Measurements from ENCODE around the gene FAM193A. TPM values are rescaled to one million over a fixed set of nuclear protein-coding genes. Genes with fewer than 3 reads are reported as not detected.

FAM193A gene
- polyA plus RNA-seq, 1 donor (not counting 4 experiments of a cell fraction or from before 2014, with no cell fraction given) = 3.6 TPM

DNA sequence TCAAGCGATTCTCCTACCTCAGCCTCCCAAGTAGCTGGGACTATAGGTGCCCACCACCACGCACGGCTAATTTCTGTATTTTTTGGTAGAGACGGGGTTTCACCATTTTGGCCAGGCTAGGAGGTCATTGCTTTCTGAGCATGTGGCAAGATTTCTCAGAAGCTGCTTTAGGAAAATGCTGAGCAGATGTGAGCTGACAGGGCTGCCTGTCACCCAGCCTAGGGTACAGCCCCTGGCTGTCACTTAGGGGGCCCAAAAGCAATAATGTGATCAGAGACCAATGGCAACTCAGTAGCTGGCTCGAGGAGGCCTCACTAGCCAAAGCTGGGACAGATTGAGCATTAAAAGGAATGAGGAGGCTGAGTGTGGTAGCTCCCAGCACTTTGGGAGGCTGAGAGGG is 154.9 kb downstream of the FAM193A start:
- H4K20me1 ChIP-seq (ENCODE audit: control insufficient read depth, extremely low read depth, insufficient read depth, low read length) = no peaks in the 10 kb centered on the region
- no peaks in the 10 kb centered on the region for H3K27me3 ChIP-seq (ENCODE audit: control insufficient read depth, extremely low read depth, insufficient read depth, low read length)
- no peaks in the 10 kb centered on the region for H3K79me2 ChIP-seq (ENCODE audit: control insufficient read depth, insufficient read depth, low read length)
- FAIRE-seq (no peak), DNase-seq (ENCODE audit: low read depth, low spot score) (no peak)
- peaks cover 45 to 46% of the 10 kb centered on the region in 2 experiments for H3K36me3 ChIP-seq (ENCODE audit: control insufficient read depth in 2 of 2, extremely low read depth in 1 of 2, insufficient read depth in 2 of 2, low read length in 2 of 2)
- H3K9me1 ChIP-seq (ENCODE audit: control insufficient read depth, extremely low read depth, insufficient read depth, low read length) = no peaks in the 10 kb centered on the region
- H3K27ac ChIP-seq (ENCODE audit: control insufficient read depth, insufficient read depth, low read length) = no peak overlapping the region
- TF ChIP-seq EZH2 (IDR thresholded peaks at IDR 0.05; ENCODE audit: low read length) = no peak
- TF ChIP-seq, protein P1, sequence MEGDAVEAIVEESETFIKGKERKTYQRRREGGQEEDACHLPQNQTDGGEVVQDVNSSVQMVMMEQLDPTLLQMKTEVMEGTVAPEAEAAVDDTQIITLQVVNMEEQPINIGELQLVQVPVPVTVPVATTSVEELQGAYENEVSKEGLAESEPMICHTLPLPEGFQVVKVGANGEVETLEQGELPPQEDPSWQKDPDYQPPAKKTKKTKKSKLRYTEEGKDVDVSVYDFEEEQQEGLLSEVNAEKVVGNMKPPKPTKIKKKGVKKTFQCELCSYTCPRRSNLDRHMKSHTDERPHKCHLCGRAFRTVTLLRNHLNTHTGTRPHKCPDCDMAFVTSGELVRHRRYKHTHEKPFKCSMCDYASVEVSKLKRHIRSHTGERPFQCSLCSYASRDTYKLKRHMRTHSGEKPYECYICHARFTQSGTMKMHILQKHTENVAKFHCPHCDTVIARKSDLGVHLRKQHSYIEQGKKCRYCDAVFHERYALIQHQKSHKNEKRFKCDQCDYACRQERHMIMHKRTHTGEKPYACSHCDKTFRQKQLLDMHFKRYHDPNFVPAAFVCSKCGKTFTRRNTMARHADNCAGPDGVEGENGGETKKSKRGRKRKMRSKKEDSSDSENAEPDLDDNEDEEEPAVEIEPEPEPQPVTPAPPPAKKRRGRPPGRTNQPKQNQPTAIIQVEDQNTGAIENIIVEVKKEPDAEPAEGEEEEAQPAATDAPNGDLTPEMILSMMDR (optimal IDR thresholded peaks at IDR 0.05 in 1 of 3, IDR thresholded peaks at IDR 0.05 in 1 of 3, conservative IDR thresholded peaks at IDR 0.05 in 1 of 3; ENCODE audit: extremely low read depth in 1 of 3, insufficient read depth in 2 of 3, low read length in 3 of 3) = no peak
- H3K9me3 ChIP-seq (ENCODE audit: control insufficient read depth, low read depth, low read length) = no peaks in the 10 kb centered on the region
- dilution Hi-C loops (cut with MboI; ENCODE audit: extremely low pct_ligation_motif_present, low sequenced_read_pairs) = no loop called here
- no peak overlapping the region for H3K4me2 ChIP-seq (ENCODE audit: control insufficient read depth, extremely low read depth, insufficient read depth, low read depth, low read length)
- no peaks in the 10 kb centered on the region for H3K4me1 ChIP-seq (ENCODE audit: control insufficient read depth, extremely low read depth, insufficient read depth, low read length)
- H2AFZ ChIP-seq (ENCODE audit: control insufficient read depth, low read length) = no peak overlapping the region
- no peak overlapping the region for H3K9ac ChIP-seq (ENCODE audit: control insufficient read depth, extremely low read depth, insufficient read depth, low read length)
- H3K4me3 ChIP-seq (ENCODE audit: control insufficient read depth in 2 of 3, extremely low read depth in 1 of 3, insufficient read depth in 2 of 3, low read depth in 1 of 3, low read length in 3 of 3) = no peak overlapping the region

DNA sequence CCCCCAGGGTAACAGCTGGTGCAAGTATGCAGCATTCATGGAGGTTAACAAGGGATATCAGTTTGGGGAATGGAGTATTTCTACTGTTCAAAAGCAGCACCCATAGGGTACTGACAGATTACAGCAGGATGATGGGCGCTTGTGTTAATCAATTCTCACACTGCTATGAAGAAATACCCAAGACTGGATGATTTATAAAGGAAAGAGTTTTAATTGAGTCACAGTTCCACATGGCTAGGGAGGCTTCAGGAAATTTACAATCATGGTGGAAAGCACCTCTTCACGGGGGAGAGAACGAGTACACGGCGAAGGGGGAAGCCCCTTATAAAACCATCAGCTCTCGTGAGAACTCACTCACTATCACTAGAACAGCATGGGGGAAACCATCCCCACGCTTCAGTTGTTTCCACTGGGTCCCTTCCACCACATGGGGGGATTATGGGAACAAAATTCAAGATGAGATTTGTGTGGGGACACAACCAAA is 155.5 kb downstream of the FAM193A start:
- no peaks in the 10 kb centered on the region for H3K79me2 ChIP-seq (ENCODE audit: control insufficient read depth, insufficient read depth, low read length)
- peaks cover 50 to 51% of the 10 kb centered on the region in 2 experiments for H3K36me3 ChIP-seq (ENCODE audit: control insufficient read depth in 2 of 2, extremely low read depth in 1 of 2, insufficient read depth in 2 of 2, low read length in 2 of 2)
- H3K4me1 ChIP-seq (ENCODE audit: control insufficient read depth, extremely low read depth, insufficient read depth, low read length) = peaks cover 3% of the 10 kb centered on the region
- dilution Hi-C loops (cut with MboI; ENCODE audit: extremely low pct_ligation_motif_present, low sequenced_read_pairs) = no loop called here
- H3K9me3 ChIP-seq (ENCODE audit: control insufficient read depth, low read depth, low read length) = no peaks in the 10 kb centered on the region
- no peak overlapping the region for H3K4me2 ChIP-seq (ENCODE audit: control insufficient read depth, extremely low read depth, insufficient read depth, low read depth, low read length)
- H3K9ac ChIP-seq (ENCODE audit: control insufficient read depth, extremely low read depth, insufficient read depth, low read length) = no peak overlapping the region
- no peak overlapping the region for H3K27ac ChIP-seq (ENCODE audit: control insufficient read depth, insufficient read depth, low read length)
- no peak for DNase-seq (ENCODE audit: low read depth, low spot score)
- no peak for FAIRE-seq
- H4K20me1 ChIP-seq (ENCODE audit: control insufficient read depth, extremely low read depth, insufficient read depth, low read length) = no peaks in the 10 kb centered on the region
- TF ChIP-seq, protein P1 (optimal IDR thresholded peaks at IDR 0.05 in 1 of 3, IDR thresholded peaks at IDR 0.05 in 1 of 3, conservative IDR thresholded peaks at IDR 0.05 in 1 of 3; ENCODE audit: extremely low read depth in 1 of 3, insufficient read depth in 2 of 3, low read length in 3 of 3) = no peak
- no peak for TF ChIP-seq EZH2 (IDR thresholded peaks at IDR 0.05; ENCODE audit: low read length)
- H3K27me3 ChIP-seq (ENCODE audit: control insufficient read depth, extremely low read depth, insufficient read depth, low read length) = no peaks in the 10 kb centered on the region
- H3K9me1 ChIP-seq (ENCODE audit: control insufficient read depth, extremely low read depth, insufficient read depth, low read length) = no peaks in the 10 kb centered on the region
- no peak overlapping the region for H2AFZ ChIP-seq (ENCODE audit: control insufficient read depth, low read length)
- H3K4me3 ChIP-seq (ENCODE audit: control insufficient read depth in 2 of 3, extremely low read depth in 1 of 3, insufficient read depth in 2 of 3, low read depth in 1 of 3, low read length in 3 of 3) = no peak overlapping the region
